B cell (primary cell): Measurements from ENCODE around the gene DRC1.

Experiments used
- CTCF ChIP-seq: fragments of 200-600 bp; IDR thresholded peaks from one replicate; pipeline ENCODE4 v1.8.0; 2022; ENCODE audit warnings: antibody characterized with exemption, mild to moderate bottlenecking
- EZH2 ChIP-seq: IDR thresholded peaks from 2 replicates; pipeline ENCODE4 v1.6.1; 2012; ENCODE audit warnings: borderline replicate concordance, low read depth, mild to moderate bottlenecking, moderate library complexity, low read length; ENCODE audit not compliant: insufficient read depth, poor library complexity, severe bottlenecking

- TF ChIP-seq CTCF: no peak
- TF ChIP-seq EZH2: no peak
Measured at GRCh38 chr2:26396734-26397298, 4.9 kb upstream of the DRC1 start.
